ENCODE results near the gene MDM2.

MDM2 gene

GRCh38 chr12:68855771-68856170, 47.8 kb downstream of the MDM2 start:
- ATAC-seq, result no peak
- TF ChIP-seq PPARA (CRISPR knock-in tag; IDR thresholded peaks at IDR 0.05; ENCODE audit: borderline replicate concordance), result no peak
- TF ChIP-seq SNAI2 (CRISPR knock-in tag; IDR thresholded peaks at IDR 0.05), result no peak
- no peak for TF ChIP-seq POU6F1 (CRISPR knock-in tag; IDR thresholded peaks at IDR 0.05; ENCODE audit: borderline replicate concordance, low read depth)
- TF ChIP-seq ESRRG (CRISPR knock-in tag; IDR thresholded peaks at IDR 0.05), result no peak

- TF ChIP-seq ISL1 (CRISPR knock-in tag; IDR thresholded peaks at IDR 0.05), result no peak
- peak; percentile 60 for TF ChIP-seq TOX (CRISPR knock-in tag; IDR thresholded peaks at IDR 0.05; ENCODE audit: borderline replicate concordance)
These were observed 48.5 kb downstream of the MDM2 start for GRCh38 chr12:68856510-68856909.

GRCh38 chr12:68861890-68862289, 53.9 kb downstream of the MDM2 start:
- no peak for TF ChIP-seq GLIS3 (CRISPR knock-in tag; IDR thresholded peaks at IDR 0.05)
- no peak for ATAC-seq

More at GRCh38 chr12:68856510-68856909, 48.5 kb downstream of the MDM2 start:
- ATAC-seq, result peak; percentile 92

- ATAC-seq, result peak; percentile 18; the same call in 2 of the 3 replicates
- TF ChIP-seq POU6F1 (CRISPR knock-in tag; IDR thresholded peaks at IDR 0.05; ENCODE audit: borderline replicate concordance, low read depth) (no peak), PPARA (CRISPR knock-in tag; IDR thresholded peaks at IDR 0.05; ENCODE audit: borderline replicate concordance) (no peak), TSHZ2 (CRISPR knock-in tag; IDR thresholded peaks at IDR 0.05) (no peak), ZNF70 (CRISPR knock-in tag; IDR thresholded peaks at IDR 0.05) (no peak), SNAI2 (CRISPR knock-in tag; IDR thresholded peaks at IDR 0.05) (no peak), ARNTL (CRISPR knock-in tag; IDR thresholded peaks at IDR 0.05; ENCODE audit: borderline replicate concordance, low read depth) (no peak), BACH2 (CRISPR knock-in tag; IDR thresholded peaks at IDR 0.05; ENCODE audit: borderline replicate concordance) (no peak), ESRRG (CRISPR knock-in tag; IDR thresholded peaks at IDR 0.05) (no peak), GLIS3 (CRISPR knock-in tag; IDR thresholded peaks at IDR 0.05) (no peak), ZC3H10 (CRISPR knock-in tag; IDR thresholded peaks at IDR 0.05) (no peak), RARB (CRISPR knock-in tag; IDR thresholded peaks at IDR 0.05) (no peak), OSR1 (CRISPR knock-in tag; IDR thresholded peaks at IDR 0.05) (no peak), CSRNP3 (CRISPR knock-in tag; IDR thresholded peaks at IDR 0.05) (no peak), TCF4 (CRISPR knock-in tag; IDR thresholded peaks at IDR 0.05; ENCODE audit: borderline replicate concordance) (no peak), ZNF8 (CRISPR knock-in tag; IDR thresholded peaks at IDR 0.05) (no peak), ZFP30 (CRISPR knock-in tag; IDR thresholded peaks at IDR 0.05) (no peak), ISL1 (CRISPR knock-in tag; IDR thresholded peaks at IDR 0.05) (no peak)
These were observed 55.3 kb downstream of the MDM2 start for GRCh38 chr12:68863109-68863770.

GRCh38 chr12:68863886-68864454, 56.0 kb downstream of the MDM2 start:
- ATAC-seq, result peak; percentile 88
